Measurements from ENCODE around the gene NUBP2. TPM values are rescaled to one million over a fixed set of nuclear protein-coding genes. Genes with fewer than 3 reads are reported as not detected.
"Not testable (repeated sequence)": the region's sequence is repeated elsewhere in the genome, so short reads cannot be mapped to it uniquely, and the experiment has no call there.

The NUBP2 gene
- total RNA-seq, 1 donor from 2014 or later, result 66.6 TPM

- Mint-ChIP-seq H3K9me3 (peaks cover 5% of the 10 kb centered on the region), H3K36me3 (peaks cover 8% of the 10 kb centered on the region), H3K27me3 (no peaks in the 10 kb centered on the region), H3K4me3 (no peak overlapping the region), H3K4me1 (ENCODE audit: unreplicated experiment) (no peaks in the 10 kb centered on the region), H3K27ac (no peak overlapping the region)
- peak; percentile 70 for DNase-seq (ENCODE audit: extremely low spot score, unreplicated experiment)
- no peak for TF ChIP-seq CTCF (conservative IDR thresholded peaks at IDR 0.05)
Measured at GRCh38 chr16:1794221-1794871, 11.6 kb downstream of the NUBP2 start.

DNA sequence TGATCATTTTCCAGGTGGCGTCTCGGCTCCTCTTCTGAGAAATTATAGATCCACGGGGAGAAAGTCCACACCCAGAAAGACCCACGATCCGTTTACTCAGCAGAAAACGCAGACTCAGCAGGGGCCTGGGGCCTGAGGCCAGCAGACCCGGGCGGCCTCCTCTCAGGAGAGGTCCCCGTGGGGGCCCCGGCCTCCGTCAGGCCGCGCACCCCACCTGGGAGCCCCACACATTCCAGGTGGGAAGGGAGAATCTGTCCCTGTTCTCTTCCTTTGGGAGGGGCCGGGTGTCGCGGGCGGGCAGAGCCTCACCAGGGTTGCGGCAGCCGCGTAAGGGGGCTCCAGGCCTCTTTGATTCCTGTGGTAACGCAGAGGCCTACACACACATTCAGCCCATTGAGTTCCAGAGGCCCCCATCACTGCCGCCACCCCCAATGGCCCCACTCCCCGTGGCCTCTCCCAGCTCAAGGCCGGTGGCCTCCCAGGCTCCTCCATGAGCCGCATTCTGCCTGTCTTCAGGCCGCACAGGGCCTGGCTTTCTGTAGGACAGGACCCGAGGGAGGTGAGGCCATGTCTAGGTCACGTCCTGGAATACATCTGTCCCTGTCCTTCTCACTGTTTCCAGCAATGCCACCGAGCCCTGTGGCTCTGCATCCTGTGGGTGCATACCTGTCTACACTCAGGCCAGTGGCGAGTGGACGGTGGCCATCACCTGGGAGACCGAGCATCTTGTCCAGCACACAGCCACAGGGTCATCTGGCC is 12.3 kb downstream of the NUBP2 start:
- H3K27me3 Mint-ChIP-seq, result no peaks in the 10 kb centered on the region
- no peak overlapping the region for H3K27ac Mint-ChIP-seq
- H3K4me3 Mint-ChIP-seq, result no peak overlapping the region
- TF ChIP-seq CTCF (conservative IDR thresholded peaks at IDR 0.05), result no peak
- H3K4me1 Mint-ChIP-seq (ENCODE audit: unreplicated experiment), result no peaks in the 10 kb centered on the region
- DNase-seq (ENCODE audit: extremely low spot score, unreplicated experiment), result no peak
- peaks cover 11% of the 10 kb centered on the region for H3K36me3 Mint-ChIP-seq
- peaks cover 7% of the 10 kb centered on the region for H3K9me3 Mint-ChIP-seq

- not testable (repeated sequence) for H3K4me1 Mint-ChIP-seq (ENCODE audit: unreplicated experiment); H3K4me3 Mint-ChIP-seq; H3K9me3 Mint-ChIP-seq; H3K27me3 Mint-ChIP-seq; H3K27ac Mint-ChIP-seq; DNase-seq (ENCODE audit: extremely low spot score, unreplicated experiment)
- H3K36me3 Mint-ChIP-seq, result peaks cover 11% of the 10 kb centered on the region
Measured at GRCh38 chr16:1799263-1799662, 16.5 kb downstream of the NUBP2 start.

DNA sequence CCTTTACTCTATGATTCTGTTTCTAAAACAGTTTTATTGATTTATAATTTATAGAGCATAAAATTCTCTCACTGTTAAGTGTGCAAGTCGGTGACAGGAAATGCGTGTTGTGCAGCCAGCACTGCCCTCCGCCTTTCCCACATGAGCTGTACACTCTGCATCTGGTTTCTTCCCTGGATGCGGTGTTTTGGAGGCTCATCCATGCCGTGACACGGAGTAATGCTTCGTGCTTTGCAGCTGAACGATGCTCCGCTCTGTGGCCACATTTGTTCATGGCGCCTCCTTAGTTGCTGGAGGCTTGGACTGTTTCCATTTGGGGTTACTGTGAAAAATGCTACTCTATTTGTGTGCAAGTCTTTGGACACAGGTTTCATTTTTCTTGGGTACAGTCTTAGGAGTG is 17.9 kb downstream of the NUBP2 start:
- TF ChIP-seq CTCF (conservative IDR thresholded peaks at IDR 0.05), result no peak
- H3K4me1 Mint-ChIP-seq (ENCODE audit: unreplicated experiment), result no peaks in the 10 kb centered on the region

GRCh38 chr16:1807626-1808025 is 24.9 kb downstream of the NUBP2 start:
- H3K4me3 Mint-ChIP-seq, result no peak overlapping the region
- no peaks in the 10 kb centered on the region for H3K9me3 Mint-ChIP-seq
- no peak for TF ChIP-seq CTCF (conservative IDR thresholded peaks at IDR 0.05)
- H3K36me3 Mint-ChIP-seq, result peaks cover 7% of the 10 kb centered on the region
- H3K27ac Mint-ChIP-seq, result no peak overlapping the region
- no peaks in the 10 kb centered on the region for H3K4me1 Mint-ChIP-seq (ENCODE audit: unreplicated experiment)
- no peaks in the 10 kb centered on the region for H3K27me3 Mint-ChIP-seq
- DNase-seq (ENCODE audit: extremely low spot score, unreplicated experiment), result no peak

More for the DNA sequence above, 17.9 kb downstream of the NUBP2 start:
- H3K9me3 Mint-ChIP-seq, result peaks cover 7% of the 10 kb centered on the region
- H3K27ac Mint-ChIP-seq, result no peak overlapping the region
- H3K4me3 Mint-ChIP-seq, result no peak overlapping the region
- no peaks in the 10 kb centered on the region for H3K27me3 Mint-ChIP-seq
- H3K36me3 Mint-ChIP-seq, result peaks cover 11% of the 10 kb centered on the region
- DNase-seq (ENCODE audit: extremely low spot score, unreplicated experiment), result no peak

DNA sequence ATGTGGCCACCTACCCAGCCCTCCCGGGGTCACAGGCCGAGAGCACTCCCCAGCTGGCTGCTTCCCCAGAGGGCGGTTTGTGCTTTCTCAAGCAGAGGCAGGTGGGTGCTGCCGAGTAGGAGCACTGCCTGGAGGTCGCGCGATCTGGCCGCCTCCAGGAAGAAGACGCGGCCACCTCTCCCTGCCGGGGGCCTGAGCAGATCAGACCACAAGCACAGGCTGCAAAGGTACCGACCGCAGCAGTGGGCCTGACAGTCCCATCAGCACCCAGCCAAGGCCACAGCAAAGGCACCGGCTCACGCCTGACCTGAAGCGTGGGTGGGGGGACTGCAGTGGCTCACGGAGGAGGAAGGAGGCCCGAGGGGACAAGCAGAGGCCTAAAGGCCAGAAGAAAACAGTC is 25.9 kb downstream of the NUBP2 start:
- DNase-seq (ENCODE audit: extremely low spot score, unreplicated experiment), result no peak
- H3K27me3 Mint-ChIP-seq, result no peaks in the 10 kb centered on the region
- no peak overlapping the region for H3K27ac Mint-ChIP-seq
- H3K4me1 Mint-ChIP-seq (ENCODE audit: unreplicated experiment), result no peaks in the 10 kb centered on the region
- no peak for TF ChIP-seq CTCF (conservative IDR thresholded peaks at IDR 0.05)
- H3K36me3 Mint-ChIP-seq, result peaks cover 7% of the 10 kb centered on the region
- H3K9me3 Mint-ChIP-seq, result no peaks in the 10 kb centered on the region
- H3K4me3 Mint-ChIP-seq, result no peak overlapping the region
